B cell (primary cell): Measurements from ENCODE around the gene CD200R1L. TPM values are rescaled to one million over a fixed set of nuclear protein-coding genes. Genes with fewer than 3 reads are reported as not detected.
A peak's percentile ranks its signal among the peaks of the same experiment; 100 is the strongest.

Experiments used
- ATAC-seq: fragments of 200-7000 bp; cut with Tn5 transposase; one replicate; pipeline ENCODE4 v1.10.0; 2021; ENCODE audit warnings: low read depth, mild to moderate bottlenecking, moderate number of reproducible peaks, moderate library complexity
- CTCF ChIA-PET: fragments of 350-600 bp; sonication (Branson Sonifier 250); formaldehyde crosslinking; loops from one replicate; lab custom pipeline; 2021; ENCODE audit warnings: antibody characterized with exemption, inconsistent platforms; lab: Charles Lee
- POLR2A ChIA-PET: fragments of 350-600 bp; sonication (Branson Sonifier 250); formaldehyde crosslinking; loops from one replicate; lab custom pipeline; 2021; ENCODE audit warnings: antibody characterized with exemption; lab: Charles Lee
- DNase-seq: peaks from one replicate; pipeline ENCODE4 v3.0.0; 2013
- H2AFZ ChIP-seq: 2 replicates; pipeline ENCODE4 v1.6.1; 2012; ENCODE audit warnings: mild to moderate bottlenecking, low read depth, low read length; ENCODE audit not compliant: insufficient read depth, poor library complexity, severe bottlenecking
- H3K27ac ChIP-seq, 2 donors: 1 replicate in 1 of 2; 2 replicates in 1 of 2; pipeline ENCODE4 v1.5.1; 2012 to 2013; ENCODE audit warnings: low read length in 2 of 2, mild to moderate bottlenecking in 2 of 2, moderate library complexity in 1 of 2
- H3K27me3 ChIP-seq, 4 experiments: fragments of 200-600 bp in 1 of 4; sonication (generic) in 1 of 4; replicated peaks in 1 of 4; 1 replicate in 2 of 4; 2 replicates in 2 of 4; pipeline versions ENCODE4 v1.6.1 to v1.7.0; 2013 to 2016; ENCODE audit warnings: low read length in 3 of 4, mild to moderate bottlenecking in 2 of 4, mixed read lengths in 1 of 4, moderate library complexity in 1 of 4; ENCODE audit not compliant: insufficient read depth in 4 of 4, control insufficient read depth in 3 of 4; ENCODE audit errors: control extremely low read depth in 1 of 4
- H3K36me3 ChIP-seq, 2 experiments: replicated peaks in 1 of 2; 1 replicate in 1 of 2; 2 replicates in 1 of 2; pipeline versions ENCODE4 v1.6.1 to v1.7.1; 2013; ENCODE audit warnings: low read length in 1 of 2; ENCODE audit not compliant: insufficient read depth in 2 of 2, control insufficient read depth in 1 of 2; ENCODE audit errors: control extremely low read depth in 1 of 2, extremely low read depth in 1 of 2
- H3K4me1 ChIP-seq, 2 donors: fragments of 200-600 bp in 1 of 2; sonication (generic) in 1 of 2; 1 replicate in 1 of 2; 2 replicates in 1 of 2; pipeline versions ENCODE4 v1.5.1 to v1.6.1; 2013 to 2017; ENCODE audit warnings: low read length in 2 of 2; ENCODE audit not compliant: control insufficient read depth in 2 of 2, insufficient read depth in 2 of 2
- H3K4me2 ChIP-seq: replicated peaks from 2 replicates; pipeline ENCODE3; 2012; ENCODE audit warnings: mild to moderate bottlenecking, low read depth, low read length; ENCODE audit not compliant: poor library complexity, severe bottlenecking
- H3K4me3 ChIP-seq, 5 experiments: fragments of 200-600 bp in 1 of 5; sonication (generic) in 1 of 5; 1 replicate in 3 of 5; 2 replicates in 2 of 5; pipeline versions ENCODE4 v1.5.1 to v1.7.0; 2011 to 2016; ENCODE audit warnings: low read length in 4 of 5, mild to moderate bottlenecking in 4 of 5, low read depth in 2 of 5, control low read depth in 1 of 5, moderate library complexity in 1 of 5; ENCODE audit not compliant: insufficient read depth in 1 of 5; ENCODE audit errors: control extremely low read depth in 1 of 5, extremely low read depth in 1 of 5
- H3K79me2 ChIP-seq: fragments of 200-600 bp; sonication (generic); one replicate; pipeline ENCODE4 v1.6.0; 2016; ENCODE audit warnings: low read length; ENCODE audit not compliant: control insufficient read depth, insufficient read depth
- H3K9ac ChIP-seq: fragments of 200-600 bp; sonication (generic); 2 replicates; pipeline ENCODE4 v1.6.1; 2017; ENCODE audit warnings: mild to moderate bottlenecking, low read length, moderate library complexity
- H3K9me3 ChIP-seq, 3 donors: one replicate each; pipeline versions ENCODE4 v1.6.1 to v1.7.1; 2013; ENCODE audit warnings: low read length in 2 of 3; ENCODE audit not compliant: control insufficient read depth in 2 of 3, insufficient read depth in 1 of 3; ENCODE audit errors: control extremely low read depth in 1 of 3
- H4K20me1 ChIP-seq: 2 replicates; pipeline ENCODE4 v1.6.0; 2012; ENCODE audit warnings: mild to moderate bottlenecking, low read length; ENCODE audit not compliant: insufficient read depth, control insufficient read depth, poor library complexity, severe bottlenecking
- H3K27ac Mint-ChIP-seq: one replicate; pipeline ENCODE4 v1.8.0; 2021; ENCODE audit warnings: mixed read lengths
- H3K27me3 Mint-ChIP-seq: one replicate; pipeline ENCODE4 v1.8.0; 2021; ENCODE audit warnings: mixed read lengths
- H3K4me1 Mint-ChIP-seq: one replicate; pipeline ENCODE4 v1.8.0; 2021; ENCODE audit warnings: mixed read lengths
- H3K4me3 Mint-ChIP-seq: one replicate; pipeline ENCODE4 v1.8.0; 2021; ENCODE audit warnings: mixed read lengths
- H3K9me3 Mint-ChIP-seq: one replicate; pipeline ENCODE4 v1.8.0; 2022; ENCODE audit warnings: mixed read lengths; ENCODE audit not compliant: insufficient read depth
- EZH2 ChIP-seq: IDR thresholded peaks from 2 replicates; pipeline ENCODE4 v1.6.1; 2012; ENCODE audit warnings: borderline replicate concordance, low read depth, mild to moderate bottlenecking, moderate library complexity, low read length; ENCODE audit not compliant: insufficient read depth, poor library complexity, severe bottlenecking
- WGBS: methylation state at CpG from one replicate; pipeline ENCODE4 v1.1.5; 2013; ENCODE audit warnings: missing lambda C conversion rate; ENCODE audit not compliant: insufficient coverage; 5-methylcytosine and 5-hydroxymethylcytosine counted together
- intact Hi-C: fragments of 100-400 bp; cut with micrococcal nuclease; formaldehyde crosslinking; loops from one replicate; pipeline ENCODE4 v1.10.0; 2022
- polyA plus RNA-seq: library from polyadenylated mRNA; depleted of rRNA; stranded (reverse); fragments of >200 nt; gene quantifications from 2 replicates; pipeline ENCODE4 v1.2.3, GENCODE V29; 2012
- total RNA-seq, 2 donors: library from RNA; stranded (reverse); fragments of 120-200 nt in 1 of 2; gene quantifications; 1 replicate in 1 of 2; 2 replicates in 1 of 2; pipeline versions ENCODE4 v1.2.3 to v1.2.4, GENCODE V29; 2013 to 2022
- TF ChIP-seq, protein P1 (sequence below): fragments of 200-600 bp; IDR thresholded peaks from one replicate; pipeline ENCODE4 v1.8.0; 2022; ENCODE audit warnings: antibody characterized with exemption, mild to moderate bottlenecking

CD200R1L gene
- total and polyA plus RNA-seq, 2 donors (not counting 1 experiment from before 2014, with no cell fraction given) = not detected

DNA sequence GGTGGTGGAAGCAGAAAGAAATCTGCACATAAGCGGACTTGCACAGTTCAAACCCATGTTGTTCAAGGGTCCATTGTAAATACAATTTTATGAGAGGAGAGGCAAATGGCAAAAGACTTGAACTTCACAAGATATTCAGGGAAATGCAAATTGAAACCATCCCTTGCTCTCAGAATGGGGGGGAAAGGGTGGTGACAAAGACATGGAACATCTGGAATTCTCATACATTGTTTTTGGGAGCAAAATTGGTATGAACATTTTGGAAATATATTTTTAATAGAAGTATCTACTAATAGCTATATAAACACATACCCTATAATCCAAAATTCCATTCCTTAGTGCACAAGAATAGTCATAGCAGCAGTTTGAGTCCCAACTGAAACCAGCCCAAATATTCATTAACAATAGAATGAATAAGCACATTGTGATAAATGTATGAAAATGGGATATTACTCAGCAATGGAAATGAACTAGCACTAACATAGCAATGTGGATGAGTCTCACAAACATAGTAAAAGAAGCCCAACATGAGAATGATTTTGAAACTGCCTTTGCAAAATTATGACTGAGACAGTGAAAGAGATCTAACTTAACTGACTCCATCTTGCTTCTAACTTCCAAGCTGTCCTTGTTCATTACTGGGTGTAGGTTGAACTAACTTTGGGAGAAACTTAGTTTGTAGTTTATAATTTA, 77.2 kb downstream of the CD200R1L start:
- no peak for ATAC-seq

DNA sequence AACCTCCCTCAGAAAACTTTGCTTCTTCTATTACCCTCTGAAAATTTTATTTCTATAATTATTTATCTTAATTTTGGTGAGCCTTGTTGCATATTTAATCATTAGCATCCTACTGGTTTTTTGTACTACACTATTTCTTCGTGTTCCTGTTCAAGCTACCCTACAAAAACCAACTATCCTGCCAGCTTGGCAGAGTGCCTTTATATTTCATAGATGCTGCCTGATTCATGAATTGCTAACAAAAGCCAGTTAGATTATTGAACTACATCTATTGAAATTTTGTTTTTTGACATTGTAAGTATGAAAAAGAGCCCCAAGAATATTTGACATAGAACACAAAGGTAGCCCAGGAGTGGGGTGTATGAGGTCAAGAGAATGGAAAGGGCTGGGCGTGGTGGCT, 78.9 kb downstream of the CD200R1L start:
- ATAC-seq = no peak
- Mint-ChIP-seq H3K4me1 (peaks cover 37% of the 10 kb centered on the region), H3K27me3 (no peaks in the 10 kb centered on the region), H3K9me3 (peaks cover 2% of the 10 kb centered on the region), H3K27ac (peak overlapping the region; percentile 50), H3K4me3 (peak overlapping the region; percentile 38)
- intact Hi-C loops = no loop called here
- Histone ChIP-seq H3K27me3 (no peaks in the 10 kb centered on the region), H3K27ac (peak overlapping the region in 1 of 2 donors; percentile 42), H4K20me1 (no peaks in the 10 kb centered on the region), H3K9me3 (no peaks in the 10 kb centered on the region), H3K9ac (no peak overlapping the region), H2AFZ (no peak overlapping the region), H3K36me3 (no peaks in the 10 kb centered on the region), H3K4me1 (peaks cover 14 to 24% of the 10 kb centered on the region in 2 donors), H3K4me2 (peak overlapping the region; percentile 49), H3K4me3 (no peak overlapping the region), H3K79me2 (no peaks in the 10 kb centered on the region)
- ChIA-PET POLR2A (no interaction called here), CTCF (interaction anchor here (0.7 kb wide), 1 partner anchor 18 kb away, joined by 3 read pairs; no protein-coding TSS in a partner anchor)
- 90% methylated on average over 2 of the region's 2 CpGs for WGBS
- no peak for DNase-seq
- TF ChIP-seq, protein P1, sequence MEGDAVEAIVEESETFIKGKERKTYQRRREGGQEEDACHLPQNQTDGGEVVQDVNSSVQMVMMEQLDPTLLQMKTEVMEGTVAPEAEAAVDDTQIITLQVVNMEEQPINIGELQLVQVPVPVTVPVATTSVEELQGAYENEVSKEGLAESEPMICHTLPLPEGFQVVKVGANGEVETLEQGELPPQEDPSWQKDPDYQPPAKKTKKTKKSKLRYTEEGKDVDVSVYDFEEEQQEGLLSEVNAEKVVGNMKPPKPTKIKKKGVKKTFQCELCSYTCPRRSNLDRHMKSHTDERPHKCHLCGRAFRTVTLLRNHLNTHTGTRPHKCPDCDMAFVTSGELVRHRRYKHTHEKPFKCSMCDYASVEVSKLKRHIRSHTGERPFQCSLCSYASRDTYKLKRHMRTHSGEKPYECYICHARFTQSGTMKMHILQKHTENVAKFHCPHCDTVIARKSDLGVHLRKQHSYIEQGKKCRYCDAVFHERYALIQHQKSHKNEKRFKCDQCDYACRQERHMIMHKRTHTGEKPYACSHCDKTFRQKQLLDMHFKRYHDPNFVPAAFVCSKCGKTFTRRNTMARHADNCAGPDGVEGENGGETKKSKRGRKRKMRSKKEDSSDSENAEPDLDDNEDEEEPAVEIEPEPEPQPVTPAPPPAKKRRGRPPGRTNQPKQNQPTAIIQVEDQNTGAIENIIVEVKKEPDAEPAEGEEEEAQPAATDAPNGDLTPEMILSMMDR = no peak
- TF ChIP-seq EZH2 = no peak

More for the DNA sequence above, 77.2 kb downstream of the CD200R1L start:
- peaks cover 21 to 37% of the 10 kb centered on the region in 2 donors for H3K4me1 ChIP-seq
- H3K36me3 ChIP-seq = no peaks in the 10 kb centered on the region
- intact Hi-C loops = no loop called here
- no peak overlapping the region for H3K4me3 ChIP-seq
- H3K4me2 ChIP-seq = no peak overlapping the region
- DNase-seq = no peak
- H3K9ac ChIP-seq = no peak overlapping the region
- POLR2A ChIA-PET = no interaction called here
- no peak overlapping the region for H3K27ac ChIP-seq
- H3K27me3 ChIP-seq = no peaks in the 10 kb centered on the region
- Mint-ChIP-seq H3K4me3 (no peak overlapping the region), H3K27ac (no peak overlapping the region), H3K4me1 (peaks cover 46% of the 10 kb centered on the region), H3K9me3 (peaks cover 2% of the 10 kb centered on the region), H3K27me3 (no peaks in the 10 kb centered on the region)
- no peak for TF ChIP-seq EZH2
- TF ChIP-seq, protein P1 = no peak
- no peaks in the 10 kb centered on the region for H3K79me2 ChIP-seq
- no peaks in the 10 kb centered on the region for H4K20me1 ChIP-seq
- H3K9me3 ChIP-seq = no peaks in the 10 kb centered on the region
- CTCF ChIA-PET = interaction anchor here (1.0 to 1.6 kb wide), 2 partner anchors 9 to 11 kb away, joined by 3 read pairs; no protein-coding TSS in a partner anchor
- H2AFZ ChIP-seq = no peak overlapping the region
- no CpG with 5 or more reads among the region's 1 CpG for WGBS
